ENCODE measurements around the gene STXBP6. TPM values are rescaled to one million over a fixed set of nuclear protein-coding genes. Genes with fewer than 3 reads are reported as not detected.

The STXBP6 gene
- total RNA-seq, 1 donor from 2014 or later: 29.4 TPM

- TF ChIP-seq CTCF (IDR thresholded peaks at IDR 0.05): no peak
These were observed 181.6 kb downstream of the STXBP6 start for GRCh38 chr14:24868389-24868788.

GRCh38 chr14:24866067-24866639, 183.8 kb downstream of the STXBP6 start:
- Histone ChIP-seq H3K27ac (no peak overlapping the region), H3K4me1 (no peaks in the 10 kb centered on the region), H3K9me3 (no peaks in the 10 kb centered on the region), H3K36me3 (no peaks in the 10 kb centered on the region), H3K27me3 (ENCODE audit: low read depth) (no peaks in the 10 kb centered on the region), H3K4me3 (no peak overlapping the region)
- ATAC-seq: no peak
- intact Hi-C loops (cut with DNase I): no loop called here
- no peak for TF ChIP-seq CTCF (IDR thresholded peaks at IDR 0.05)
- DNase-seq: no peak

More at GRCh38 chr14:24868389-24868788, 181.6 kb downstream of the STXBP6 start:
- intact Hi-C loops (cut with DNase I): no loop called here
- Histone ChIP-seq H3K36me3 (no peaks in the 10 kb centered on the region), H3K9me3 (no peaks in the 10 kb centered on the region), H3K4me3 (no peak overlapping the region), H3K27me3 (ENCODE audit: low read depth) (no peaks in the 10 kb centered on the region), H3K4me1 (no peaks in the 10 kb centered on the region), H3K27ac (no peak overlapping the region)
- ATAC-seq (no peak), DNase-seq (no peak)

- intact Hi-C loops (cut with DNase I): no loop called here
- no peak for DNase-seq
- no peak for ATAC-seq
- Histone ChIP-seq H3K9me3 (no peaks in the 10 kb centered on the region), H3K4me1 (no peaks in the 10 kb centered on the region), H3K27ac (no peak overlapping the region), H3K36me3 (no peaks in the 10 kb centered on the region), H3K4me3 (no peak overlapping the region), H3K27me3 (ENCODE audit: low read depth) (no peaks in the 10 kb centered on the region)
- TF ChIP-seq CTCF (IDR thresholded peaks at IDR 0.05): no peak
These were observed 185.8 kb downstream of the STXBP6 start for GRCh38 chr14:24863968-24864684.

- Histone ChIP-seq H3K4me3 (no peak overlapping the region), H3K27me3 (ENCODE audit: low read depth) (no peaks in the 10 kb centered on the region), H3K9me3 (no peaks in the 10 kb centered on the region), H3K36me3 (no peaks in the 10 kb centered on the region), H3K4me1 (peaks cover 5% of the 10 kb centered on the region), H3K27ac (peak overlapping the region; percentile 50)
- no peak for TF ChIP-seq CTCF (IDR thresholded peaks at IDR 0.05)
- DNase-seq (no peak), ATAC-seq (peak; percentile 79 to 90)
- intact Hi-C loops (cut with DNase I): no loop called here
These were observed 188.8 kb downstream of the STXBP6 start for GRCh38 chr14:24861083-24861630.

GRCh38 chr14:24859559-24859958, 190.4 kb downstream of the STXBP6 start:
- DNase-seq (no peak), ATAC-seq (no peak)
- Histone ChIP-seq H3K36me3 (no peaks in the 10 kb centered on the region), H3K9me3 (no peaks in the 10 kb centered on the region), H3K4me3 (no peak overlapping the region), H3K27me3 (ENCODE audit: low read depth) (no peaks in the 10 kb centered on the region), H3K4me1 (peaks cover 5% of the 10 kb centered on the region), H3K27ac (peak overlapping the region; percentile 14)
- intact Hi-C loops (cut with DNase I): no loop called here
- TF ChIP-seq CTCF (IDR thresholded peaks at IDR 0.05): no peak

Data from lower lobe of right lung (tissue), 2 donors.